SK-N-SH (cell line): ENCODE measurements around the gene DBNDD2. TPM values are rescaled to one million over a fixed set of nuclear protein-coding genes. Genes with fewer than 3 reads are reported as not detected.

Experiments used
- CTCF ChIA-PET: fragments of 300-600, 350-600 bp; formaldehyde crosslinking; extraction: SDS; loops from one replicate; lab custom pipeline; 2021; lab: Yijun Ruan, JAX
- POLR2A ChIA-PET: fragments of 350-600 bp; sonication (Branson Sonifier 250); formaldehyde crosslinking; extraction: SDS; loops from one replicate; lab custom pipeline; 2020; ENCODE audit warnings: antibody characterized with exemption, inconsistent platforms; lab: Yijun Ruan, JAX
- DNase-seq: peaks from one replicate; pipeline ENCODE4 v3.0.0; 2012
- H2AFZ ChIP-seq: fragments of 200-600 bp; sonication (generic); 2 replicates; pipeline ENCODE4 v1.8.1; 2016; ENCODE audit warnings: antibody characterized with exemption, mild to moderate bottlenecking, low read depth
- H3F3A ChIP-seq: fragments of 200-600 bp; sonication (generic); replicated peaks from 2 replicates; pipeline ENCODE3; 2016; ENCODE audit warnings: antibody characterized with exemption, mild to moderate bottlenecking; ENCODE audit not compliant: insufficient read depth
- H3K27ac ChIP-seq, 2 experiments: fragments of 200-500 bp in 1 of 2; fragments of 200-600 bp in 1 of 2; sonication (Bioruptor generic) in 1 of 2; sonication (generic), shearing (Covaris generic) in 1 of 2; 2 replicates each; pipeline versions ENCODE4 v1.5.1 to v1.6.1; 2014 to 2016; ENCODE audit warnings: low read depth in 2 of 2, inconsistent platforms in 1 of 2, low read length in 1 of 2, mild to moderate bottlenecking in 1 of 2, mixed read lengths in 1 of 2
- H3K27me3 ChIP-seq: fragments of 200-600 bp; sonication (generic), shearing (Covaris generic); 2 replicates; pipeline ENCODE4 v1.6.1; 2016; ENCODE audit warnings: mixed run types; ENCODE audit not compliant: insufficient read depth
- H3K36me3 ChIP-seq, 2 experiments: fragments of 200-500 bp in 1 of 2; fragments of 200-600 bp in 1 of 2; sonication (Bioruptor generic) in 1 of 2; sonication (generic) in 1 of 2; replicated peaks in 1 of 2; 2 replicates each; pipeline versions ENCODE3 to v1.5.1; 2014 to 2016; ENCODE audit warnings: low read length in 1 of 2, mild to moderate bottlenecking in 1 of 2; ENCODE audit not compliant: insufficient read depth in 2 of 2, control insufficient read depth in 1 of 2
- H3K4me1 ChIP-seq, 2 experiments: fragments of 200-500 bp in 1 of 2; fragments of 200-600 bp in 1 of 2; sonication (Bioruptor generic) in 1 of 2; sonication (generic), shearing (Covaris generic) in 1 of 2; 2 replicates each; pipeline versions ENCODE4 v1.5.1 to v1.6.1; 2014 to 2016; ENCODE audit warnings: low read depth in 1 of 2, low read length in 1 of 2, mixed run types in 1 of 2; ENCODE audit not compliant: insufficient read depth in 2 of 2, control insufficient read depth in 1 of 2
- H3K4me2 ChIP-seq: fragments of 200-600 bp; sonication (generic), shearing (Covaris generic); 2 replicates; pipeline ENCODE4 v1.6.1; 2017; ENCODE audit warnings: mixed run types
- H3K4me3 ChIP-seq, 2 experiments: fragments of 200-500 bp in 1 of 2; fragments of 200-600 bp in 1 of 2; sonication (Bioruptor generic) in 1 of 2; sonication (generic), shearing (Covaris generic) in 1 of 2; 2 replicates each; pipeline versions ENCODE4 v1.5.1 to v1.8.1; 2014 to 2016; ENCODE audit warnings: low read depth in 2 of 2, inconsistent platforms in 1 of 2, low read length in 1 of 2, mild to moderate bottlenecking in 1 of 2, mixed read lengths in 1 of 2, moderate library complexity in 1 of 2
- H3K79me2 ChIP-seq: fragments of 200-600 bp; sonication (generic); 2 replicates; pipeline ENCODE4 v1.8.1; 2017; ENCODE audit warnings: mild to moderate bottlenecking; ENCODE audit not compliant: insufficient read depth
- H3K9ac ChIP-seq: fragments of 200-600 bp; sonication (generic); 2 replicates; pipeline ENCODE4 v1.6.1; 2017; ENCODE audit warnings: mixed run types
- H3K9me2 ChIP-seq: fragments of 200-600 bp; sonication (generic); 2 replicates; pipeline ENCODE4 v1.6.1; 2017; ENCODE audit warnings: mixed run types
- H3K9me3 ChIP-seq: fragments of 200-600 bp; sonication (generic); 2 replicates; pipeline ENCODE4 v1.6.1; 2017; ENCODE audit warnings: mixed run types, mild to moderate bottlenecking, moderate library complexity
- H4K20me1 ChIP-seq: fragments of 200-600 bp; sonication (generic); 2 replicates; pipeline ENCODE4 v1.6.1; 2017; ENCODE audit warnings: mild to moderate bottlenecking, mixed run types; ENCODE audit not compliant: insufficient read depth
- CTCF ChIP-seq: fragments of 200-600 bp; sonication (generic); IDR thresholded peaks from 2 replicates; pipeline ENCODE4 v1.6.1; 2017; ENCODE audit warnings: antibody characterized with exemption, mild to moderate bottlenecking, moderate library complexity
- ELF1 ChIP-seq: IDR thresholded peaks from 2 replicates; pipeline ENCODE4 v1.4.0; 2012
- IRF3 ChIP-seq: fragments of 150-350 bp; IDR thresholded peaks from 2 replicates; pipeline ENCODE4 v1.6.1; 2016; ENCODE audit warnings: mild to moderate bottlenecking, low read depth, low read length
- JUND ChIP-seq: IDR thresholded peaks from 2 replicates; pipeline ENCODE4 v1.4.0; 2012
- MEF2A ChIP-seq: IDR thresholded peaks from 2 replicates; pipeline ENCODE4 v1.4.0; 2012; ENCODE audit warnings: low read depth, borderline replicate concordance
- MXI1 ChIP-seq: IDR thresholded peaks from 2 replicates; pipeline ENCODE4 v1.6.1; 2012; ENCODE audit warnings: mild to moderate bottlenecking, low read depth, low read length, improper control_type of control experiment
- NRF1 ChIP-seq: IDR thresholded peaks from 2 replicates; pipeline ENCODE4 v1.6.1; 2012; ENCODE audit warnings: low read depth, mild to moderate bottlenecking, low read length
- POLR2AphosphoS5 ChIP-seq: IDR thresholded peaks from 2 replicates; pipeline ENCODE4 v1.6.1; 2012; ENCODE audit warnings: low read depth, low read length
- RAD21 ChIP-seq: IDR thresholded peaks from 2 replicates; pipeline ENCODE4 v1.6.1; 2012; ENCODE audit warnings: mild to moderate bottlenecking, low read length
- RXRA ChIP-seq: IDR thresholded peaks from 2 replicates; pipeline ENCODE4 v1.4.0; 2012; ENCODE audit warnings: low read depth, mild to moderate bottlenecking, borderline replicate concordance
- SIN3A ChIP-seq: IDR thresholded peaks from 2 replicates; pipeline ENCODE4 v1.6.1; 2012; ENCODE audit warnings: low read depth, mild to moderate bottlenecking, low read length, moderate library complexity, borderline replicate concordance
- SMC3 ChIP-seq: IDR thresholded peaks from 2 replicates; pipeline ENCODE4 v1.6.1; 2012; ENCODE audit warnings: low read depth, low read length, improper control_type of control experiment
- WGBS: methylation state at CpG from one replicate; pipeline ENCODE4 v1.1.6; 2017; ENCODE audit warnings: low lambda C conversion rate; 5-methylcytosine and 5-hydroxymethylcytosine counted together
- polyA plus RNA-seq, 3 experiments: library from polyadenylated mRNA; depleted of rRNA; stranded (reverse); fragments of >200 nt; gene quantifications; 2 replicates each; pipeline ENCODE4 v1.2.3, GENCODE V29; 2012
- TF ChIP-seq, protein P1 (sequence below): IDR thresholded peaks from 2 replicates; pipeline ENCODE4; 2012
- TF ChIP-seq, protein P2 (sequence below): fragments of 150-350 bp; IDR thresholded peaks from 2 replicates; pipeline ENCODE4 v1.6.1; 2017; ENCODE audit warnings: antibody characterized with exemption, low read length, low read depth, borderline replicate concordance

The DBNDD2 gene
- polyA plus RNA-seq, 1 of the 3 experiments (the other 2 are of a cell fraction) = 22.4 TPM

GRCh38 chr20:45408646-45409213, 641 bp downstream of the DBNDD2 start (continued):
- no peak for TF ChIP-seq NRF1
- no peak for TF ChIP-seq SIN3A
- TF ChIP-seq IRF3 = no peak
- TF ChIP-seq ELF1 = no peak
- no peak for TF ChIP-seq MEF2A
- no peak for TF ChIP-seq RXRA
- TF ChIP-seq, all 33 proteins: peak for 0

DNA sequence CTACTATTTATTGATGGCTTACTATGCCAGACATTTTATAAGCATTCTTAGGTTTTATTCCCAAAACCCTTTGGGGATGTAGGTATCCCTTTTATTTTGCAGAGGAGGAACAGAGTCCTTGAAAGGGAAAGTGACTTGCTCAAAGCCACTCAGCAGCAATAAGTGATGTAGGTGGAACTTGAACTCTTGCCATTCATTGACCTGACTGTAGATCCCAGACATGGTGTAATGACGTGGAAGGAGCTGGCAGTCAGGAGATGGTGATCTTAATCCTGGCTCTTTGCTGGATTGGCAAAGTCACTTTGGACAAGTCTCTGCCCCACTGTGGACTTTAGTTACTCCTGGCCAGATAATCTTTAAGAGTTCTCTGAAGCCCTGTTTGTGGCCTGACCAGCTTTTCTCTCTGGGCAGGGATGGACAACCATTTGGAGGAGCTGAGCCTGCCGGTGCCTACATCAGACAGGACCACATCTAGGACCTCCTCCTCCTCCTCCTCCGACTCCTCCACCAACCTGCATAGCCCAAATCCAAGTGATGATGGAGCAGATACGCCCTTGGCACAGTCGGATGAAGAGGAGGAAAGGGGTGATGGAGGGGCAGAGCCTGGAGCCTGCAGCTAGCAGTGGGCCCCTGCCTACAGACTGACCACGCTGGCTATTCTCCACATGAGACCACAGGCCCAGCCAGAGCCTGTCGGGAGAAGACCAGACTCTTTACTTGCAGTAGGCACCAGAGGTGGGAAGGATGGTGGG, 1.6 kb downstream of the DBNDD2 start:
- Histone ChIP-seq H3K9me2 (no peaks in the 10 kb centered on the region), H3K4me1 (peaks cover 0 to 8% of the 10 kb centered on the region in 2 experiments; a peak in 1 of 4 replicates), H3K79me2 (no peaks in the 10 kb centered on the region), H4K20me1 (no peaks in the 10 kb centered on the region), H3K9ac (no peak overlapping the region), H3K4me2 (no peak overlapping the region), H3K27ac (no peak overlapping the region), H3K36me3 (peaks cover 0 to 19% of the 10 kb centered on the region in 2 experiments), H3K9me3 (no peaks in the 10 kb centered on the region), H3F3A (no peaks in the 10 kb centered on the region), H3K27me3 (no peaks in the 10 kb centered on the region), H2AFZ (no peak overlapping the region), H3K4me3 (no peak overlapping the region)
- no peak for DNase-seq
- POLR2A ChIA-PET = no interaction called here
- TF ChIP-seq RXRA = no peak
- 92% methylated on average over 4 of the region's 7 CpGs for WGBS
- CTCF ChIA-PET = interaction anchor here (0.7 to 4.4 kb wide), 3 partner anchors 14 to 36 kb away, joined by 4 to 26 read pairs (median 4); no protein-coding TSS in a partner anchor

DNA sequence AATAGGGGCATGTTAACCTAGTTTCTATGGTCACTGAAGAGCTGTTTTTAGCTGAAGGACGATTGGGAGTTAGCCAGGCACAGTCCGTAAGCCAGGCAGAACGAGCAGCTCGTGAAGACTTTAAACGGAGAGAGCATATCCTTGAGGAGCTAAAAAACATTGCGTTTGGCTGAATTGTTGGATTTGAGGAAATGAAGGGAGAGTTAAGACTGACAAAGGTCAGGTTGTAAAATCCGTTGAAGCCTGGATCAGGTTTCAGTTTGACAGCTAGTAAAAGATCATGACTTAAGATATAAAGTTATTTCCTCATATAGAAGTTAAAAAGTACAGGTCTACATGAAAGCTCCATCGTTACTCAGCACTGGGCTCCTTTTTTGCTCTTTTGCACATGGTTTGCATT, 2.8 kb downstream of the DBNDD2 start:
- Histone ChIP-seq H3K4me2 (no peak overlapping the region), H2AFZ (no peak overlapping the region), H3K27ac (no peak overlapping the region), H3K4me3 (no peak overlapping the region), H3K79me2 (no peaks in the 10 kb centered on the region; the same call in 1 of the 2 replicates), H3K36me3 (peaks cover 0 to 19% of the 10 kb centered on the region in 2 experiments), H3K4me1 (peaks cover 0 to 4% of the 10 kb centered on the region in 2 experiments; a peak in 2 of 4 replicates), H3K9me2 (no peaks in the 10 kb centered on the region), H4K20me1 (no peaks in the 10 kb centered on the region), H3K9me3 (no peaks in the 10 kb centered on the region), H3F3A (no peaks in the 10 kb centered on the region), H3K9ac (no peak overlapping the region), H3K27me3 (no peaks in the 10 kb centered on the region)
- ChIA-PET POLR2A (no interaction called here), CTCF (interaction anchor here (1.3 to 4.4 kb wide), 2 partner anchors 26 to 48 kb away, joined by 3 to 26 read pairs; partner anchors contain the start of gene SYS1)
- no peak for DNase-seq
- 88% methylated on average over 8 of the region's 8 CpGs for WGBS
- no peak for TF ChIP-seq NRF1
- no peak for TF ChIP-seq POLR2AphosphoS5
- no peak for TF ChIP-seq ELF1
- no peak for TF ChIP-seq SMC3
- TF ChIP-seq JUND = no peak
- TF ChIP-seq MXI1 = no peak
- TF ChIP-seq, protein P1, sequence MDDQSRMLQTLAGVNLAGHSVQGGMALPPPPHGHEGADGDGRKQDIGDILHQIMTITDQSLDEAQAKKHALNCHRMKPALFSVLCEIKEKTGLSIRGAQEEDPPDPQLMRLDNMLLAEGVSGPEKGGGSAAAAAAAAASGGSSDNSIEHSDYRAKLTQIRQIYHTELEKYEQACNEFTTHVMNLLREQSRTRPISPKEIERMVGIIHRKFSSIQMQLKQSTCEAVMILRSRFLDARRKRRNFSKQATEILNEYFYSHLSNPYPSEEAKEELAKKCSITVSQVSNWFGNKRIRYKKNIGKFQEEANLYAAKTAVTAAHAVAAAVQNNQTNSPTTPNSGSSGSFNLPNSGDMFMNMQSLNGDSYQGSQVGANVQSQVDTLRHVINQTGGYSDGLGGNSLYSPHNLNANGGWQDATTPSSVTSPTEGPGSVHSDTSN = no peak
- no peak for TF ChIP-seq CTCF
- TF ChIP-seq, protein P2, sequence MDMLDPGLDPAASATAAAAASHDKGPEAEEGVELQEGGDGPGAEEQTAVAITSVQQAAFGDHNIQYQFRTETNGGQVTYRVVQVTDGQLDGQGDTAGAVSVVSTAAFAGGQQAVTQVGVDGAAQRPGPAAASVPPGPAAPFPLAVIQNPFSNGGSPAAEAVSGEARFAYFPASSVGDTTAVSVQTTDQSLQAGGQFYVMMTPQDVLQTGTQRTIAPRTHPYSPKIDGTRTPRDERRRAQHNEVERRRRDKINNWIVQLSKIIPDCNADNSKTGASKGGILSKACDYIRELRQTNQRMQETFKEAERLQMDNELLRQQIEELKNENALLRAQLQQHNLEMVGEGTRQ = no peak
- TF ChIP-seq IRF3 = no peak
- no peak for TF ChIP-seq RAD21
